T-cell (primary cell): ENCODE measurements around the gene SKAP2. TPM values are rescaled to one million over a fixed set of nuclear protein-coding genes. Genes with fewer than 3 reads are reported as not detected.

Experiments used
- ATAC-seq, 4 experiments: fragments of 200-7000 bp in 3 of 4; fragments of 150-1000 bp in 1 of 4; cut with Tn5 transposase; replicated peaks in 1 of 4; 1 replicate in 3 of 4; 2 replicates in 1 of 4; pipeline ENCODE4 v1.10.0; 2021; ENCODE audit warnings: moderate library complexity in 3 of 4, mild to moderate bottlenecking in 2 of 4, moderate number of reproducible peaks in 1 of 4
- CTCF ChIA-PET, 2 donors: fragments of 300-600 bp; sonication (Branson Sonifier 250); formaldehyde crosslinking; loops; one replicate each; lab custom pipeline; 2022; ENCODE audit warnings: antibody characterized with exemption in 2 of 2; lab: Charles Lee
- POLR2A ChIA-PET, 2 donors: fragments of 300-600 bp; sonication (Branson Sonifier 250); formaldehyde crosslinking; loops; one replicate each; lab custom pipeline; 2022; ENCODE audit warnings: antibody characterized with exemption in 2 of 2; lab: Charles Lee
- DNase-seq, 35 experiments: peaks; one replicate each; pipeline versions ENCODE4 v3.0.0 to v3.0.0-alpha.2; 2013 to 2023
- H3K27ac ChIP-seq: one replicate; pipeline ENCODE4 v1.5.1; 2013; ENCODE audit warnings: low read length
- H3K27me3 ChIP-seq, 2 experiments: replicated peaks in 1 of 2; 1 replicate in 1 of 2; 2 replicates in 1 of 2; pipeline versions ENCODE4 v1.6.1 to v1.7.0; 2013; ENCODE audit warnings: low read length in 1 of 2, mixed read lengths in 1 of 2; ENCODE audit not compliant: control insufficient read depth in 2 of 2, insufficient read depth in 2 of 2; ENCODE audit errors: extremely low read depth in 1 of 2
- H3K36me3 ChIP-seq, 2 donors: 1 replicate in 1 of 2; 2 replicates in 1 of 2; pipeline versions ENCODE4 v1.6.1 to v1.7.0; 2013; ENCODE audit warnings: low read length in 1 of 2; ENCODE audit not compliant: control insufficient read depth in 2 of 2, insufficient read depth in 1 of 2; ENCODE audit errors: extremely low read depth in 1 of 2
- H3K4me1 ChIP-seq, 2 experiments: 1 replicate in 1 of 2; 2 replicates in 1 of 2; pipeline versions ENCODE4 v1.6.1 to v1.7.0; 2013; ENCODE audit warnings: low read length in 2 of 2, mixed read lengths in 1 of 2; ENCODE audit not compliant: insufficient read depth in 2 of 2, control insufficient read depth in 1 of 2; ENCODE audit errors: extremely low read depth in 1 of 2
- H3K4me3 ChIP-seq, 2 donors: 1 replicate in 1 of 2; 2 replicates in 1 of 2; pipeline versions ENCODE4 v1.5.1 to v1.7.0; 2013; ENCODE audit warnings: mild to moderate bottlenecking in 2 of 2, low read length in 1 of 2, moderate library complexity in 1 of 2; ENCODE audit not compliant: control insufficient read depth in 1 of 2; ENCODE audit errors: extremely low read depth in 1 of 2
- H3K9me3 ChIP-seq: 2 replicates; pipeline ENCODE4 v1.7.0; 2013
- H3K27ac Mint-ChIP-seq, 2 donors: one replicate each; pipeline ENCODE4 v1.8.0; 2020 to 2021; ENCODE audit warnings: mild to moderate bottlenecking in 2 of 2, mixed read lengths in 2 of 2
- H3K27me3 Mint-ChIP-seq, 2 donors: one replicate each; pipeline ENCODE4 v1.8.0; 2021 to 2022; ENCODE audit warnings: mixed read lengths in 2 of 2
- H3K36me3 Mint-ChIP-seq: one replicate; pipeline ENCODE4 v1.8.0; 2021; ENCODE audit warnings: mixed read lengths
- H3K4me1 Mint-ChIP-seq, 3 donors: one replicate each; pipeline ENCODE4 v1.8.0; 2020 to 2022; ENCODE audit warnings: mixed read lengths in 3 of 3, mild to moderate bottlenecking in 1 of 3
- H3K4me3 Mint-ChIP-seq, 3 donors: one replicate each; pipeline ENCODE4 v1.8.0; 2020 to 2022; ENCODE audit warnings: mild to moderate bottlenecking in 3 of 3, mixed read lengths in 3 of 3, moderate library complexity in 3 of 3
- H3K9me3 Mint-ChIP-seq, 3 donors: one replicate each; pipeline ENCODE4 v1.8.0; 2020 to 2022; ENCODE audit warnings: mixed read lengths in 3 of 3
- WGBS: methylation state at CpG from one replicate; pipeline ENCODE4 v1.1.5; 2013; ENCODE audit warnings: missing lambda C conversion rate; ENCODE audit not compliant: insufficient coverage; 5-methylcytosine and 5-hydroxymethylcytosine counted together
- total RNA-seq, 35 experiments: library from RNA in 6 of 35; stranded (reverse) in 6 of 35; fragments of 120-200 nt in 1 of 35; gene quantifications; one replicate each; pipeline versions ENCODE4 v1.2.1 to v1.2.4 and lab custom pipeline; 2013 to 2026

Gene SKAP2
- total RNA-seq, 5 donors from 2014 or later (not counting 1 experiment from before 2014, with no cell fraction given), result 4.8 to 8.9 (median 7.7) TPM

DNA sequence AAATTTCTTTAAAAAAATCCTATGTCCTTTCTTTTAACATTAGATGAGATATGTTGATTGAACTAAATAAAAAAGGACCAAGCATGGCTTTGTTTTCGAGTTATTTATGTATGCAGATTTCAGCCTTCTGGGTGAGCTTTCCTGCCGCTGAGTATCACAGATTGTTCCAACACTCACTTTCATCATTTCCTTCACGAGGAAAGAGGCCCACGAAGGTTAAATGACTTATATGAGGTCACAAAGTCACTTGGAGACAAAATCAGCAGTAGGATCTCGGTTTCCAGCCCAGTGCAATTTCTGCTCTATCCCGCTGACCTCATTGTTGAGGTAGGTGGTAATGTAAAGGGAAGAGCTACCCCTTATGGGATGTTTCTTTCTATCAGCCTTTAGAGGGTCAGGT, 226.8 kb downstream of the SKAP2 start:
- H3K4me3 ChIP-seq, result no peak overlapping the region
- H3K9me3 ChIP-seq, result no peaks in the 10 kb centered on the region
- CTCF ChIA-PET, result no interaction called here
- no peaks in the 10 kb centered on the region for H3K36me3 Mint-ChIP-seq
- DNase-seq (no peak), ATAC-seq (no peak)
- no peaks in the 10 kb centered on the region for H3K36me3 ChIP-seq
- WGBS, result 57% methylated on average over 3 of the region's 6 CpGs
- no peak overlapping the region for H3K27ac ChIP-seq
- POLR2A ChIA-PET, result no interaction called here
- H3K27me3 ChIP-seq, result peaks cover 0 to 3% of the 10 kb centered on the region in 2 experiments
- no peaks in the 10 kb centered on the region for H3K4me1 ChIP-seq
- H3K27me3 Mint-ChIP-seq, result peaks cover 6 to 7% of the 10 kb centered on the region in 2 donors
- H3K9me3 Mint-ChIP-seq, result no peaks in the 10 kb centered on the region
- H3K27ac Mint-ChIP-seq, result no peak overlapping the region
- H3K4me3 Mint-ChIP-seq, result no peak overlapping the region
- H3K4me1 Mint-ChIP-seq, result peaks cover 5 to 9% (median 7%) of the 10 kb centered on the region in 3 donors

GRCh38 chr7:26636808-26637207, 227.6 kb downstream of the SKAP2 start:
- Mint-ChIP-seq H3K27me3 (peaks cover 6 to 7% of the 10 kb centered on the region in 2 donors), H3K27ac (no peak overlapping the region), H3K9me3 (no peaks in the 10 kb centered on the region), H3K4me1 (peaks cover 5 to 9% (median 7%) of the 10 kb centered on the region in 3 donors), H3K4me3 (no peak overlapping the region), H3K36me3 (no peaks in the 10 kb centered on the region)
- Histone ChIP-seq H3K36me3 (no peaks in the 10 kb centered on the region), H3K9me3 (no peaks in the 10 kb centered on the region), H3K4me1 (no peaks in the 10 kb centered on the region), H3K27me3 (peaks cover 0 to 3% of the 10 kb centered on the region in 2 experiments), H3K4me3 (no peak overlapping the region), H3K27ac (no peak overlapping the region)
- no peak for ATAC-seq
- CTCF ChIA-PET, result no interaction called here
- WGBS, result no CpG with 5 or more reads among the region's 3 CpGs
- no peak for DNase-seq
- POLR2A ChIA-PET, result no interaction called here

DNA sequence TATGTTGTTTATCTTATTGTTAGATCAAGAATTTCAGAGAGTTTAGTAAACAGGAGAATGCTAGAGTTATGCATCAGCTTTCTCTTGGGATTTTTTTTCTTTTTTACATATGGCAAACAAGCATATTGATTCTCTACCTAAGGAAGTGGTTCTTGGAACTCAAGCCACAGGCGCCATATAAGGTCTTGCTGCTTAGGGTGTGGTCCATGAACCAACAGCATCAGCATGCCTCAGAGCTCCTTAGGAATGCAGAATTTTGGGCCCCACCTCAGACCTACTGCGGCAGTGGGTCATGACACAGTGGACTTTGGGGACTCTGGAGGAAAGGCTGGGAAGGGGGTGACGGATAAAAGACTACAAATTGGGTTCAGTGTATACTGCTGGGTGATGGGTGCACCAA, 230.8 kb downstream of the SKAP2 start:
- H3K27me3 Mint-ChIP-seq, result peaks cover 10 to 11% of the 10 kb centered on the region in 2 donors
- POLR2A ChIA-PET, result no interaction called here
- no peak overlapping the region for H3K27ac Mint-ChIP-seq
- 100% methylated on average over 1 of the region's 3 CpGs for WGBS
- Histone ChIP-seq H3K4me1 (no peaks in the 10 kb centered on the region), H3K4me3 (no peak overlapping the region), H3K27ac (no peak overlapping the region), H3K27me3 (no peaks in the 10 kb centered on the region), H3K36me3 (no peaks in the 10 kb centered on the region), H3K9me3 (no peaks in the 10 kb centered on the region)
- H3K9me3 Mint-ChIP-seq, result no peaks in the 10 kb centered on the region
- H3K4me3 Mint-ChIP-seq, result no peak overlapping the region
- CTCF ChIA-PET, result no interaction called here
- DNase-seq, result no peak
- no peaks in the 10 kb centered on the region for H3K36me3 Mint-ChIP-seq
- ATAC-seq, result no peak
- peaks cover 5 to 9% (median 7%) of the 10 kb centered on the region in 3 donors for H3K4me1 Mint-ChIP-seq

DNA sequence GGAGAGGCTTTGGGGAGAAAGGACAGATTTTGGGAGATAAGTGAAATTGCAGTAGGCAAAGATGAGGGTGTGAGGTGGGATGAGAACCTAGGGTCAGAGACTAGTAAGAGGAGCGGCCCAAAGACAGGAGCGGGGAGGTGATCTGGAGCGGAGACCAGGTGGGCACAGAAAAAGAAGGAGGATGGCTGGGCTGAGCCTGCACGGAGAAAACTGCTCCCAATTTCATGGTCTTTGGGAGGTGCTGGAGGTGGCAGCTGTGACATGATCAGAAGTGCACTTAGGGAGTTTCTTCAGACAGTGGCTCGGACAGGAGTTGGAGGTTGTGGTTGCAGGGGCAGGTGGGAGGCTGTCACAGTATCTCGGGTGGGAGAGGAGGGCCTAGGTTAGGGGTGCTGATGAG, 232.8 kb downstream of the SKAP2 start:
- ATAC-seq, result no peak

GRCh38 chr7:26630941-26631580, 233.3 kb downstream of the SKAP2 start:
- ChIA-PET CTCF (no interaction called here), POLR2A (no interaction called here)
- no peaks in the 10 kb centered on the region for H3K9me3 ChIP-seq
- H3K36me3 ChIP-seq, result no peaks in the 10 kb centered on the region
- Mint-ChIP-seq H3K4me3 (no peak overlapping the region), H3K9me3 (no peaks in the 10 kb centered on the region), H3K4me1 (peaks cover 5 to 9% (median 7%) of the 10 kb centered on the region in 3 donors), H3K36me3 (no peaks in the 10 kb centered on the region), H3K27me3 (peaks cover 13 to 14% of the 10 kb centered on the region in 2 donors), H3K27ac (no peak overlapping the region)
- no peak overlapping the region for H3K27ac ChIP-seq
- H3K4me3 ChIP-seq, result no peak overlapping the region
- 84% methylated on average over 7 of the region's 14 CpGs for WGBS
- DNase-seq (no peak), ATAC-seq (no peak)
- no peaks in the 10 kb centered on the region for H3K4me1 ChIP-seq
- peaks cover 0 to 9% of the 10 kb centered on the region in 2 experiments for H3K27me3 ChIP-seq

More for the DNA sequence above, 232.8 kb downstream of the SKAP2 start:
- H3K27ac Mint-ChIP-seq, result no peak overlapping the region
- H3K9me3 Mint-ChIP-seq, result no peaks in the 10 kb centered on the region
- Histone ChIP-seq H3K4me1 (no peaks in the 10 kb centered on the region), H3K4me3 (no peak overlapping the region), H3K27me3 (peaks cover 0 to 9% of the 10 kb centered on the region in 2 experiments), H3K27ac (no peak overlapping the region), H3K36me3 (no peaks in the 10 kb centered on the region), H3K9me3 (no peaks in the 10 kb centered on the region)
- WGBS, result 99% methylated on average over 6 of the region's 6 CpGs
- POLR2A ChIA-PET, result no interaction called here
- H3K4me1 Mint-ChIP-seq, result peaks cover 5 to 9% (median 7%) of the 10 kb centered on the region in 3 donors
- H3K36me3 Mint-ChIP-seq, result no peaks in the 10 kb centered on the region
- CTCF ChIA-PET, result no interaction called here
- H3K4me3 Mint-ChIP-seq, result no peak overlapping the region
- peaks cover 13 to 14% of the 10 kb centered on the region in 2 donors for H3K27me3 Mint-ChIP-seq
- DNase-seq, result no peak

GRCh38 chr7:26630361-26630760, 234.0 kb downstream of the SKAP2 start:
- ChIA-PET POLR2A (no interaction called here), CTCF (no interaction called here)
- Mint-ChIP-seq H3K4me3 (no peak overlapping the region), H3K9me3 (no peaks in the 10 kb centered on the region), H3K27ac (no peak overlapping the region), H3K4me1 (peaks cover 5 to 9% (median 7%) of the 10 kb centered on the region in 3 donors), H3K27me3 (peaks cover 12 to 14% of the 10 kb centered on the region in 2 donors), H3K36me3 (no peaks in the 10 kb centered on the region)
- WGBS, result 88% methylated on average over 3 of the region's 4 CpGs
- no peaks in the 10 kb centered on the region for H3K4me1 ChIP-seq
- no peaks in the 10 kb centered on the region for H3K36me3 ChIP-seq
- ATAC-seq, result no peak
- DNase-seq, result no peak
- no peak overlapping the region for H3K27ac ChIP-seq
- no peak overlapping the region for H3K4me3 ChIP-seq
- peaks cover 0 to 9% of the 10 kb centered on the region in 2 experiments for H3K27me3 ChIP-seq
- H3K9me3 ChIP-seq, result no peaks in the 10 kb centered on the region
